H1 (cell line): ENCODE measurements around the gene EML1. TPM values are rescaled to one million over a fixed set of nuclear protein-coding genes. Genes with fewer than 3 reads are reported as not detected.

ENCODE experiments used
- CTCF ChIA-PET: fragments of 300-600 bp; sonication (Branson Sonifier 250); formaldehyde crosslinking; loops from one replicate; lab custom pipeline; 2021; ENCODE audit not compliant: partially characterized antibody; lab: Charles Lee
- POLR2A ChIA-PET: fragments of 300-600 bp; sonication (Branson Sonifier 250); formaldehyde crosslinking; loops from one replicate; lab custom pipeline; 2021; ENCODE audit warnings: inconsistent platforms; ENCODE audit not compliant: partially characterized antibody; lab: Charles Lee
- DNase-seq, 2 experiments: peaks; one replicate each; pipeline versions ENCODE4 v3.0.0 to v3.0.0-alpha.2; 2010 to 2022; ENCODE audit warnings: low spot score in 2 of 2, low read depth in 1 of 2, mixed read lengths in 1 of 2
- FAIRE-seq: peaks from 2 replicates; lab custom pipeline; 2011; peaks lifted over from hg19 to GRCh38; lab: Jason Lieb, UNC
- H2AFZ ChIP-seq: 2 replicates; pipeline ENCODE4 v1.8.1; 2012; ENCODE audit warnings: low read length, inconsistent platforms
- H2AK5ac ChIP-seq: 2 replicates; pipeline ENCODE4 v1.6.1; 2013; ENCODE audit warnings: low read depth, low read length
- H2BK120ac ChIP-seq: replicated peaks from 2 replicates; pipeline ENCODE3; 2013; ENCODE audit warnings: low read depth, low read length, inconsistent platforms
- H2BK12ac ChIP-seq: 2 replicates; pipeline ENCODE4 v1.6.1; 2013; ENCODE audit warnings: low read depth, low read length
- H2BK15ac ChIP-seq: 2 replicates; pipeline ENCODE4 v1.6.1; 2013; ENCODE audit warnings: low read length
- H2BK20ac ChIP-seq: 2 replicates; pipeline ENCODE4 v1.6.1; 2013; ENCODE audit warnings: low read length
- H2BK5ac ChIP-seq: 2 replicates; pipeline ENCODE4 v1.6.1; 2013; ENCODE audit warnings: low read depth, low read length
- H3K14ac ChIP-seq: 2 replicates; pipeline ENCODE4 v1.6.1; 2013; ENCODE audit warnings: inconsistent platforms; ENCODE audit not compliant: insufficient read length
- H3K18ac ChIP-seq: 2 replicates; pipeline ENCODE4 v1.6.1; 2013; ENCODE audit warnings: low read length; ENCODE audit errors: extremely low read depth
- H3K23ac ChIP-seq: 2 replicates; pipeline ENCODE4 v1.6.1; 2013; ENCODE audit warnings: inconsistent platforms; ENCODE audit not compliant: insufficient read length
- H3K23me2 ChIP-seq: 2 replicates; pipeline ENCODE4 v1.6.1; 2013; ENCODE audit warnings: low read depth, low read length
- H3K27ac ChIP-seq: 2 replicates; pipeline ENCODE4 v1.6.1; 2011; ENCODE audit warnings: low read depth, low read length, inconsistent platforms
- H3K27me3 ChIP-seq, 4 experiments: replicated peaks in 1 of 4; 1 replicate in 1 of 4; 2 replicates in 3 of 4; pipeline versions ENCODE4 v1.6.1 to v1.8.1; 2011 to 2013; ENCODE audit warnings: low read length in 3 of 4, mild to moderate bottlenecking in 3 of 4, inconsistent platforms in 2 of 4, mixed read lengths in 2 of 4, moderate library complexity in 1 of 4; ENCODE audit not compliant: control insufficient read depth in 3 of 4, insufficient read depth in 3 of 4; ENCODE audit errors: extremely low read depth in 1 of 4
- H3K36me3 ChIP-seq, 4 experiments: 2 replicates each; pipeline versions ENCODE4 v1.6.1 to v1.8.1; 2011 to 2013; ENCODE audit warnings: mild to moderate bottlenecking in 4 of 4, low read length in 3 of 4, moderate library complexity in 2 of 4, control low read depth in 1 of 4, inconsistent platforms in 1 of 4; ENCODE audit not compliant: insufficient read depth in 4 of 4, control insufficient read depth in 2 of 4
- H3K4ac ChIP-seq: replicated peaks from 2 replicates; pipeline ENCODE3; 2013; ENCODE audit warnings: low read length, low read depth, mixed read lengths, inconsistent platforms; ENCODE audit not compliant: insufficient read length
- H3K4me1 ChIP-seq, 4 experiments: replicated peaks in 1 of 4; 1 replicate in 1 of 4; 2 replicates in 3 of 4; pipeline versions ENCODE4 v1.6.1 to v1.8.1; 2011 to 2013; ENCODE audit warnings: low read length in 3 of 4, inconsistent platforms in 2 of 4, mixed read lengths in 1 of 4; ENCODE audit not compliant: insufficient read depth in 4 of 4, control insufficient read depth in 3 of 4
- H3K4me2 ChIP-seq, 2 experiments: 2 replicates each; pipeline versions ENCODE4 v1.6.1 to v1.8.1; 2011 to 2013; ENCODE audit warnings: low read depth in 2 of 2, low read length in 2 of 2, control low read depth in 1 of 2, inconsistent platforms in 1 of 2, mild to moderate bottlenecking in 1 of 2; ENCODE audit not compliant: insufficient read depth in 1 of 2
- H3K4me3 ChIP-seq, 4 experiments: fragments of 200-600, 300-600 bp in 1 of 4; sonication (generic), shearing (Covaris generic), sonication (Bioruptor Twin) in 1 of 4; 2 replicates each; pipeline versions ENCODE4 v1.5.1 to v1.8.1; 2011 to 2016; ENCODE audit warnings: low read length in 4 of 4, low read depth in 3 of 4, control low read depth in 2 of 4, inconsistent platforms in 2 of 4, mild to moderate bottlenecking in 2 of 4, mixed read lengths in 1 of 4, moderate library complexity in 1 of 4; ENCODE audit not compliant: insufficient read depth in 2 of 4; ENCODE audit errors: extremely low read depth in 1 of 4
- H3K56ac ChIP-seq: replicated peaks from 2 replicates; pipeline ENCODE3; 2013; ENCODE audit warnings: low read depth, mild to moderate bottlenecking, mixed read lengths, low read length, inconsistent platforms; ENCODE audit not compliant: insufficient read length
- H3K79me1 ChIP-seq: 2 replicates; pipeline ENCODE4 v1.6.1; 2013; ENCODE audit warnings: low read depth, low read length, control low read depth
- H3K79me2 ChIP-seq, 2 experiments: 2 replicates each; pipeline versions ENCODE4 v1.6.1 to v1.8.1; 2012 to 2013; ENCODE audit warnings: low read length in 2 of 2, mild to moderate bottlenecking in 2 of 2, inconsistent platforms in 1 of 2; ENCODE audit not compliant: insufficient read depth in 2 of 2, control insufficient read depth in 1 of 2
- H3K9ac ChIP-seq, 4 experiments: replicated peaks in 1 of 4; 1 replicate in 1 of 4; 2 replicates in 3 of 4; pipeline versions ENCODE4 v1.6.1 to v1.8.1; 2011 to 2013; ENCODE audit warnings: low read depth in 3 of 4, low read length in 3 of 4, control low read depth in 2 of 4, mild to moderate bottlenecking in 2 of 4, moderate library complexity in 2 of 4, inconsistent platforms in 1 of 4; ENCODE audit errors: extremely low read depth in 1 of 4
- H3K9me3 ChIP-seq, 2 experiments: 2 replicates each; pipeline versions ENCODE4 v1.6.1 to v1.8.1; 2012 to 2013; ENCODE audit warnings: mild to moderate bottlenecking in 2 of 2, moderate library complexity in 2 of 2, control low read depth in 1 of 2, inconsistent platforms in 1 of 2, low read depth in 1 of 2, low read length in 1 of 2, mixed read lengths in 1 of 2; ENCODE audit not compliant: insufficient read depth in 2 of 2
- H4K20me1 ChIP-seq, 2 experiments: replicated peaks in 1 of 2; 2 replicates each; pipeline versions ENCODE3 to v1.8.1; 2011 to 2013; ENCODE audit warnings: inconsistent platforms in 2 of 2, low read length in 2 of 2, mild to moderate bottlenecking in 1 of 2; ENCODE audit not compliant: insufficient read depth in 2 of 2, control insufficient read depth in 1 of 2
- H4K5ac ChIP-seq: 2 replicates; pipeline ENCODE4 v1.6.1; 2013; ENCODE audit warnings: low read length, low read depth, mixed read lengths, inconsistent platforms; ENCODE audit not compliant: insufficient read length
- H4K8ac ChIP-seq: 2 replicates; pipeline ENCODE4 v1.8.0; 2013; ENCODE audit warnings: mild to moderate bottlenecking, moderate library complexity, low read length, inconsistent platforms; ENCODE audit not compliant: insufficient read depth; ENCODE audit errors: extremely low read depth
- H4K91ac ChIP-seq: replicated peaks from 2 replicates; pipeline ENCODE3; 2013; ENCODE audit warnings: low read length, mixed read lengths, inconsistent platforms; ENCODE audit not compliant: insufficient read length
- ASH2L ChIP-seq: fragments of 200-600, 300-600 bp; sonication (generic); IDR thresholded peaks from one replicate; pipeline ENCODE4 v1.7.1; 2017; ENCODE audit warnings: low read length
- ATF3 ChIP-seq: IDR thresholded peaks from 2 replicates; pipeline ENCODE4 v1.6.1; 2011; ENCODE audit warnings: low read depth, mild to moderate bottlenecking, low read length; ENCODE audit not compliant: insufficient read depth
- BRCA1 ChIP-seq: IDR thresholded peaks from 2 replicates; pipeline ENCODE4 v1.6.1; 2012; ENCODE audit warnings: low read depth, low read length, improper control_type of control experiment
- HDAC2 ChIP-seq, 2 experiments: fragments of 300-600 bp in 1 of 2; sonication (generic) in 1 of 2; IDR thresholded peaks; 2 replicates each; pipeline ENCODE4 v1.6.1; 2011 to 2012; ENCODE audit warnings: low read depth in 2 of 2, low read length in 2 of 2, mild to moderate bottlenecking in 2 of 2, moderate library complexity in 2 of 2, borderline replicate concordance in 1 of 2, inconsistent platforms in 1 of 2
- HDAC6 ChIP-seq: IDR thresholded peaks from one replicate; pipeline ENCODE4 v1.7.1; 2012; ENCODE audit warnings: low read depth, mild to moderate bottlenecking, inconsistent platforms, low read length, moderate library complexity
- NRF1 ChIP-seq: IDR thresholded peaks from 2 replicates; pipeline ENCODE4 v1.6.1; 2011; ENCODE audit warnings: mild to moderate bottlenecking, low read depth, low read length, improper control_type of control experiment
- SUZ12 ChIP-seq: fragments of 200-600 bp; sonication (generic); IDR thresholded peaks from 2 replicates; pipeline ENCODE4 v1.6.1; 2012; ENCODE audit warnings: mild to moderate bottlenecking, inconsistent platforms, low read length, moderate library complexity, mixed read lengths
- TAF7 ChIP-seq: optimal IDR thresholded peaks from 2 replicates; pipeline ENCODE3; 2011; ENCODE audit warnings: low read depth, mild to moderate bottlenecking, inconsistent platforms, low read length, moderate library complexity, borderline replicate concordance
- WGBS, 2 experiments: shearing (Covaris generic) in 1 of 2; methylation state at CpG; one replicate each; pipeline versions ENCODE4 v1.1.6 to v1.1.7; 2013 to 2015; ENCODE audit warnings: low lambda C conversion rate in 2 of 2, mixed read lengths in 2 of 2, inconsistent platforms in 1 of 2, low coverage in 1 of 2, missing lambda C conversion rate in 1 of 2; ENCODE audit not compliant: insufficient replicate concordance in 2 of 2, insufficient coverage in 1 of 2, insufficient read length in 1 of 2; ENCODE audit errors: extremely low coverage in 1 of 2, missing lambda C conversion rate in 1 of 2; 5-methylcytosine and 5-hydroxymethylcytosine counted together
- polyA plus RNA-seq, 7 experiments: library from polyadenylated mRNA; depleted of rRNA in 3 of 7; stranded (reverse) in 5 of 7; unstranded in 2 of 7; fragments of >200 nt in 5 of 7; fragments of 200-250 nt in 2 of 7; gene quantifications; 1 replicate in 5 of 7; 2 replicates in 1 of 7; 4 replicates in 1 of 7; pipeline versions ENCODE4 v1.2.1 to v1.2.3, GENCODE V29; 2011 to 2013; ENCODE audit warnings: missing spikeins in 2 of 7, mixed read lengths in 2 of 7
- total RNA-seq: library from RNA; stranded (reverse); fragmentation: NEBNext Ultra II Directional; extraction: Animal tissue kit (Norgen Biotek cat#: 25700); gene quantifications from 2 replicates; pipeline ENCODE4 v1.2.1, GENCODE V29; 2021

Gene EML1
- total and polyA plus RNA-seq, 2 of the 8 experiments (the other 6 are each of a cell fraction or from before 2014, with no cell fraction given), result 11.1 to 24.7 TPM

- no peak for FAIRE-seq
- Histone ChIP-seq H4K5ac (no peak overlapping the region), H4K91ac (no peak overlapping the region), H2BK12ac (no peak overlapping the region), H3K79me2 (peaks cover 0 to 8% of the 10 kb centered on the region in 2 experiments; a peak in 2 of 4 replicates), H3K23me2 (no peaks in the 10 kb centered on the region), H3K23ac (no peak overlapping the region), H3K4me2 (no peak overlapping the region; a peak in 1 of 4 replicates), H2BK120ac (no peak overlapping the region), H3K14ac (no peak overlapping the region), H2BK5ac (no peak overlapping the region), H2BK15ac (no peak overlapping the region), H3K4me1 (peaks cover 3 to 15% (median 9%) of the 10 kb centered on the region in 4 experiments; a peak in 5 of 7 replicates), H3K4me3 (no peak overlapping the region), H3K9ac (no peak overlapping the region), H4K8ac (no peak overlapping the region), H3K18ac (no peak overlapping the region), H3K27me3 (no peaks in the 10 kb centered on the region), H3K4ac (no peak overlapping the region), H3K56ac (no peak overlapping the region), H2AFZ (no peak overlapping the region), H3K9me3 (no peaks in the 10 kb centered on the region), H3K27ac (no peak overlapping the region), H3K79me1 (peaks cover 6% of the 10 kb centered on the region), H4K20me1 (no peaks in the 10 kb centered on the region), H2AK5ac (no peak overlapping the region), H2BK20ac (no peak overlapping the region), H3K36me3 (no peaks in the 10 kb centered on the region)
- 82% methylated on average over 2 of the region's 2 CpGs; no CpG with 5 or more reads in 1 of the 2 experiments for WGBS, 2 experiments
- no peak for DNase-seq
- ChIA-PET POLR2A (no interaction called here), CTCF (interaction anchor here (0.5 to 1.2 kb wide), 4 partner anchors 75 to 276 kb away, joined by 3 to 4 read pairs (median 3); no protein-coding TSS in a partner anchor)
- TF ChIP-seq SUZ12 (no peak), BRCA1 (no peak), HDAC2 (IDR thresholded peaks at IDR 0.05; ENCODE audit: borderline replicate concordance in 1 of 2, low read depth in 2 of 2, low read length in 2 of 2) (no peak), NRF1 (no peak), HDAC6 (no peak), TAF7 (no peak), ATF3 (no peak), ASH2L (no peak)
- TF ChIP-seq, all 59 proteins: peak for 0
Measured at GRCh38 chr14:99824776-99825175, 31.6 kb downstream of the EML1 start.
